Measurements from ENCODE around the gene TM9SF1. TPM values are rescaled to one million over a fixed set of nuclear protein-coding genes. Genes with fewer than 3 reads are reported as not detected.

The TM9SF1 gene
- total and polyA plus RNA-seq, 2 experiments from 2014 or later, result 12.6 to 27.5 TPM

GRCh38 chr14:24150567-24150966 lies 44.7 kb downstream of the TM9SF1 start (continued):
- TF ChIP-seq, protein P1, sequence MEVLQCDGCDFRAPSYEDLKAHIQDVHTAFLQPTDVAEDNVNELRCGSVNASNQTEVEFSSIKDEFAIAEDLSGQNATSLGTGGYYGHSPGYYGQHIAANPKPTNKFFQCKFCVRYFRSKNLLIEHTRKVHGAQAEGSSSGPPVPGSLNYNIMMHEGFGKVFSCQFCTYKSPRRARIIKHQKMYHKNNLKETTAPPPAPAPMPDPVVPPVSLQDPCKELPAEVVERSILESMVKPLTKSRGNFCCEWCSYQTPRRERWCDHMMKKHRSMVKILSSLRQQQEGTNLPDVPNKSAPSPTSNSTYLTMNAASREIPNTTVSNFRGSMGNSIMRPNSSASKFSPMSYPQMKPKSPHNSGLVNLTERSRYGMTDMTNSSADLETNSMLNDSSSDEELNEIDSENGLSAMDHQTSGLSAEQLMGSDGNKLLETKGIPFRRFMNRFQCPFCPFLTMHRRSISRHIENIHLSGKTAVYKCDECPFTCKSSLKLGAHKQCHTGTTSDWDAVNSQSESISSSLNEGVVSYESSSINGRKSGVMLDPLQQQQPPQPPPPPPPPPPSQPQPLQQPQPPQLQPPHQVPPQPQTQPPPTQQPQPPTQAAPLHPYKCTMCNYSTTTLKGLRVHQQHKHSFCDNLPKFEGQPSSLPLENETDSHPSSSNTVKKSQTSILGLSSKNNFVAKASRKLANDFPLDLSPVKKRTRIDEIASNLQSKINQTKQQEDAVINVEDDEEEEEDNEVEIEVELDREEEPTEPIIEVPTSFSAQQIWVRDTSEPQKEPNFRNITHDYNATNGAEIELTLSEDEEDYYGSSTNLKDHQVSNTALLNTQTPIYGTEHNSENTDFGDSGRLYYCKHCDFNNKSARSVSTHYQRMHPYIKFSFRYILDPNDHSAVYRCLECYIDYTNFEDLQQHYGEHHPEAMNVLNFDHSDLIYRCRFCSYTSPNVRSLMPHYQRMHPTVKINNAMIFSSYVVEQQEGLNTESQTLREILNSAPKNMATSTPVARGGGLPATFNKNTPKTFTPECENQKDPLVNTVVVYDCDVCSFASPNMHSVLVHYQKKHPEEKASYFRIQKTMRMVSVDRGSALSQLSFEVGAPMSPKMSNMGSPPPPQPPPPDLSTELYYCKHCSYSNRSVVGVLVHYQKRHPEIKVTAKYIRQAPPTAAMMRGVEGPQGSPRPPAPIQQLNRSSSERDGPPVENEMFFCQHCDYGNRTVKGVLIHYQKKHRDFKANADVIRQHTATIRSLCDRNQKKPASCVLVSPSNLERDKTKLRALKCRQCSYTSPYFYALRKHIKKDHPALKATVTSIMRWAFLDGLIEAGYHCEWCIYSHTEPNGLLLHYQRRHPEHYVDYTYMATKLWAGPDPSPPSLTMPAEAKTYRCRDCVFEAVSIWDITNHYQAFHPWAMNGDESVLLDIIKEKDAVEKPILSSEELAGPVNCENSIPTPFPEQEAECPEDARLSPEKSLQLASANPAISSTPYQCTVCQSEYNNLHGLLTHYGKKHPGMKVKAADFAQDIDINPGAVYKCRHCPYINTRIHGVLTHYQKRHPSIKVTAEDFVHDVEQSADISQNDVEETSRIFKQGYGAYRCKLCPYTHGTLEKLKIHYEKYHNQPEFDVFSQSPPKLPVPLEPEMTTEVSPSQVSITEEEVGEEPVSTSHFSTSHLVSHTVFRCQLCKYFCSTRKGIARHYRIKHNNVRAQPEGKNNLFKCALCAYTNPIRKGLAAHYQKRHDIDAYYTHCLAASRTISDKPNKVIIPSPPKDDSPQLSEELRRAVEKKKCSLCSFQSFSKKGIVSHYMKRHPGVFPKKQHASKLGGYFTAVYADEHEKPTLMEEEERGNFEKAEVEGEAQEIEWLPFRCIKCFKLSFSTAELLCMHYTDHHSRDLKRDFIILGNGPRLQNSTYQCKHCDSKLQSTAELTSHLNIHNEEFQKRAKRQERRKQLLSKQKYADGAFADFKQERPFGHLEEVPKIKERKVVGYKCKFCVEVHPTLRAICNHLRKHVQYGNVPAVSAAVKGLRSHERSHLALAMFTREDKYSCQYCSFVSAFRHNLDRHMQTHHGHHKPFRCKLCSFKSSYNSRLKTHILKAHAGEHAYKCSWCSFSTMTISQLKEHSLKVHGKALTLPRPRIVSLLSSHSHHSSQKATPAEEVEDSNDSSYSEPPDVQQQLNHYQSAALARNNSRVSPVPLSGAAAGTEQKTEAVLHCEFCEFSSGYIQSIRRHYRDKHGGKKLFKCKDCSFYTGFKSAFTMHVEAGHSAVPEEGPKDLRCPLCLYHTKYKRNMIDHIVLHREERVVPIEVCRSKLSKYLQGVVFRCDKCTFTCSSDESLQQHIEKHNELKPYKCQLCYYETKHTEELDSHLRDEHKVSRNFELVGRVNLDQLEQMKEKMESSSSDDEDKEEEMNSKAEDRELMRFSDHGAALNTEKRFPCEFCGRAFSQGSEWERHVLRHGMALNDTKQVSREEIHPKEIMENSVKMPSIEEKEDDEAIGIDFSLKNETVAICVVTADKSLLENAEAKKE (CRISPR knock-in tag; IDR thresholded peaks at IDR 0.05), result no peak
- TF ChIP-seq JUNB (IDR thresholded peaks at IDR 0.05; ENCODE audit: unreplicated experiment), result no peak
- TF ChIP-seq, protein P2, sequence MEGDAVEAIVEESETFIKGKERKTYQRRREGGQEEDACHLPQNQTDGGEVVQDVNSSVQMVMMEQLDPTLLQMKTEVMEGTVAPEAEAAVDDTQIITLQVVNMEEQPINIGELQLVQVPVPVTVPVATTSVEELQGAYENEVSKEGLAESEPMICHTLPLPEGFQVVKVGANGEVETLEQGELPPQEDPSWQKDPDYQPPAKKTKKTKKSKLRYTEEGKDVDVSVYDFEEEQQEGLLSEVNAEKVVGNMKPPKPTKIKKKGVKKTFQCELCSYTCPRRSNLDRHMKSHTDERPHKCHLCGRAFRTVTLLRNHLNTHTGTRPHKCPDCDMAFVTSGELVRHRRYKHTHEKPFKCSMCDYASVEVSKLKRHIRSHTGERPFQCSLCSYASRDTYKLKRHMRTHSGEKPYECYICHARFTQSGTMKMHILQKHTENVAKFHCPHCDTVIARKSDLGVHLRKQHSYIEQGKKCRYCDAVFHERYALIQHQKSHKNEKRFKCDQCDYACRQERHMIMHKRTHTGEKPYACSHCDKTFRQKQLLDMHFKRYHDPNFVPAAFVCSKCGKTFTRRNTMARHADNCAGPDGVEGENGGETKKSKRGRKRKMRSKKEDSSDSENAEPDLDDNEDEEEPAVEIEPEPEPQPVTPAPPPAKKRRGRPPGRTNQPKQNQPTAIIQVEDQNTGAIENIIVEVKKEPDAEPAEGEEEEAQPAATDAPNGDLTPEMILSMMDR (conservative IDR thresholded peaks at IDR 0.05; ENCODE audit: low read depth in 2 of 2), result no peak

DNA sequence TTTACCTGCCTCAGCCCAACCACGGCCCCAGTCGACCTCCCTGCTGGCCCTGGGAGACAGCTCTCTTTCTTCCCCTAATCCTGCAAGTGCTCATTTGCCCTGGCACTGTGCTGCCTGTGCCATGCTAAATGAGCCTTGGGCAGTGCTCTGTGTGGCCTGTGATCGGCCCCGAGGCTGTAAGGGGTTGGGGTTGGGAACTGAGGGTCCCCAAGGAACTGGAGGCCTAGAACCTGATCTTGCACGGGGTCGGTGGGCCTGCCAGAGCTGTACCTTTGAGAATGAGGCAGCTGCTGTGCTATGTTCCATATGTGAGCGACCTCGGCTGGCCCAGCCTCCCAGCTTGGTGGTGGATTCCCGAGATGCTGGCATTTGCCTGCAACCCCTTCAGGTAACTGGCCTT lies 45.2 kb downstream of the TM9SF1 start:
- H3K4me1 ChIP-seq (ENCODE audit: insufficient read depth), result peaks cover 12% of the 10 kb centered on the region
- no peak overlapping the region for H3K4me2 ChIP-seq
- no peak overlapping the region for H3K4me3 Mint-ChIP-seq
- H3K36me3 ChIP-seq (ENCODE audit: insufficient read depth), result peaks cover 28% of the 10 kb centered on the region
- H3K27me3 ChIP-seq (ENCODE audit: insufficient read depth), result no peaks in the 10 kb centered on the region
- no peak overlapping the region for H2AFZ ChIP-seq
- no peak for ATAC-seq
- no peak overlapping the region for H3K27ac ChIP-seq (ENCODE audit: low read depth)
- no peak overlapping the region for H3K4me3 ChIP-seq
- H3K27me3 Mint-ChIP-seq (ENCODE audit: insufficient read depth, low read depth, poor library complexity), result peaks cover 11% of the 10 kb centered on the region
- peaks cover 21% of the 10 kb centered on the region for H3K4me1 Mint-ChIP-seq
- H3K9me2 ChIP-seq (ENCODE audit: insufficient read depth), result no peaks in the 10 kb centered on the region
- H3K27ac Mint-ChIP-seq, result no peak overlapping the region
- no peak for DNase-seq (ENCODE audit: low spot score)
- peaks cover 7% of the 10 kb centered on the region; the same call in 1 of the 2 replicates for H4K20me1 ChIP-seq (replicated peaks; ENCODE audit: insufficient read depth)
- peaks cover 64% of the 10 kb centered on the region for H3K36me3 Mint-ChIP-seq (ENCODE audit: low read depth)
- H3K9me3 Mint-ChIP-seq, result no peaks in the 10 kb centered on the region; the same call in 2 of the 3 replicates
- peaks cover 32% of the 10 kb centered on the region for H3K79me2 ChIP-seq (replicated peaks; ENCODE audit: insufficient read depth)
- no peaks in the 10 kb centered on the region for H3F3A ChIP-seq (replicated peaks; ENCODE audit: low read depth)
- TF ChIP-seq ZNF114 (CRISPR knock-in tag; IDR thresholded peaks at IDR 0.05) (no peak), CREB1 (CRISPR knock-in tag; IDR thresholded peaks at IDR 0.05; ENCODE audit: low read depth) (no peak)
- TF ChIP-seq, protein P1 (CRISPR knock-in tag; IDR thresholded peaks at IDR 0.05), result no peak

All from GM23338 (cell line).